Measurements from ENCODE around the gene HHIPL1.

The HHIPL1 gene

DNA sequence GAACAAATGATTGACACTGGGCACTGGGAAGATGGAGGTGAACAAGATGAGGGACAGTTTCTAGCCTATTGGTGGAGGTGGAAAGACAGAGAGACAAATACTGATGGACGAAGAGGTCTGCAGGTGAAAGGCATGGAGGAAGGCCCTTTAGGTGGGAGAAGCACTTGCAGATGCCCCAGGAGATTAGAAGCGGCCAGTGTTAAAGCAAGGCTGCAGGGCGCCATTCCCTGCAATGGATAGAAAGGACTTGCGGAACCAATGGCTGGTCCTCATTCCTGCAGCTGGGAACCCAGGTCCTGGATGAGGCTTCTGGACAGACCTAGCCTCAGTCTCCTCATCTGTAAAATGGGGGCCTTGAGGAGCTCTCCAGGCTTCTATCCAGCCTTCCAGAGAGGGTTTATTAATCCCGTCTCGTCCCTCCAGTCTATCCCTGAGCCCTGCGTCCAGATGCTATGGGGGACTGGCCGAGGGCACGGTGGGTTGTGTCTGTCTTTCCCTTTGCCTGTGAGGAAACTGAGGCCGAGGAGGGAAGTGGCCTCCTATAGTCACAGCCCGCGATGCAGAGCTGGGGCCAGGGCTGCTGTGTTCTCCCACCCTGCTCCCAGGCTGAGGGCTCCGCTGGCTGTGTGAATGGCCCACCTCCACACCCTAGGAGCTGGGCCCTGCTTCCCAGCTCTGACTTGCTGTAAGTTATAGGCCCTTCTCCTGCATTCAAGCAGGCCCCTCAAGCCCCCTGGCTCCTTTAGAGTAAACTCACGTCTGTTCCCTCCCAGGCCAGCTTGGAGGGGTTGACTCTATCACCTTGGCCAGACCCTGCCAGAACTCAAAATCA lies 72.1 kb downstream of the HHIPL1 start:
- Histone ChIP-seq H2AFZ (ENCODE audit: low read depth, low read length, severe bottlenecking) (no peak overlapping the region), H3F3A (ENCODE audit: insufficient read depth) (no peaks in the 10 kb centered on the region), H3K79me2 (ENCODE audit: insufficient read depth, low read length) (no peaks in the 10 kb centered on the region), H3K27ac (ENCODE audit: low read depth, low read length) (no peak overlapping the region), H3K36me3 (ENCODE audit: low read length) (no peaks in the 10 kb centered on the region), H3K4me2 (ENCODE audit: low read depth, low read length, poor library complexity, severe bottlenecking) (no peak overlapping the region), H3K9me2 (replicated peaks; ENCODE audit: insufficient read depth, low read length) (no peaks in the 10 kb centered on the region), H3K4me3 (ENCODE audit: insufficient read depth, low read length, poor library complexity, severe bottlenecking) (no peak overlapping the region), H4K20me1 (ENCODE audit: low read depth, low read length) (no peaks in the 10 kb centered on the region), H3K27me3 (ENCODE audit: low read length) (no peaks in the 10 kb centered on the region), H3K9ac (ENCODE audit: low read length) (no peak overlapping the region), H3K9me3 (ENCODE audit: insufficient read depth, low read length) (no peaks in the 10 kb centered on the region)
- TF ChIP-seq, protein P1, sequence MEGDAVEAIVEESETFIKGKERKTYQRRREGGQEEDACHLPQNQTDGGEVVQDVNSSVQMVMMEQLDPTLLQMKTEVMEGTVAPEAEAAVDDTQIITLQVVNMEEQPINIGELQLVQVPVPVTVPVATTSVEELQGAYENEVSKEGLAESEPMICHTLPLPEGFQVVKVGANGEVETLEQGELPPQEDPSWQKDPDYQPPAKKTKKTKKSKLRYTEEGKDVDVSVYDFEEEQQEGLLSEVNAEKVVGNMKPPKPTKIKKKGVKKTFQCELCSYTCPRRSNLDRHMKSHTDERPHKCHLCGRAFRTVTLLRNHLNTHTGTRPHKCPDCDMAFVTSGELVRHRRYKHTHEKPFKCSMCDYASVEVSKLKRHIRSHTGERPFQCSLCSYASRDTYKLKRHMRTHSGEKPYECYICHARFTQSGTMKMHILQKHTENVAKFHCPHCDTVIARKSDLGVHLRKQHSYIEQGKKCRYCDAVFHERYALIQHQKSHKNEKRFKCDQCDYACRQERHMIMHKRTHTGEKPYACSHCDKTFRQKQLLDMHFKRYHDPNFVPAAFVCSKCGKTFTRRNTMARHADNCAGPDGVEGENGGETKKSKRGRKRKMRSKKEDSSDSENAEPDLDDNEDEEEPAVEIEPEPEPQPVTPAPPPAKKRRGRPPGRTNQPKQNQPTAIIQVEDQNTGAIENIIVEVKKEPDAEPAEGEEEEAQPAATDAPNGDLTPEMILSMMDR (IDR thresholded peaks at IDR 0.05; ENCODE audit: insufficient read depth, low read length, poor library complexity, severe bottlenecking) = no peak
- TF ChIP-seq EZH2phosphoT487 (conservative IDR thresholded peaks at IDR 0.05; ENCODE audit: low read length) = no peak

DNA sequence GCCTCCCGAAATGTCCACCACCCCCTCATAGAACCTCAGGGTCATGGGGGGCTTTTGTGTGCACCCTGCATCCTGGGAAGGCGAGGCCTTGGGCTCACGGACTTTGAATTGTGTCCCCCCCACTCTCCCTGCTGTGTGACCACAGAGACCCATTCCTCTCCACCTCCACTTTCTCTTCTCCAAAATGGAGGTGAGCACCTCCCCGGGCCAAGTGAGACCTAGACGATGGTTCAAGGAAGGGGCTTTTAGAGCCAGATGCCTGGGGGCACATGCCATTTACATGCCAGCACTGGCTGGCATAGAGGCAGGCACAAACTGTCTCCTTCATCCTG lies 72.7 kb downstream of the HHIPL1 start:
- H3K36me3 ChIP-seq (ENCODE audit: low read length) = no peaks in the 10 kb centered on the region
- no peaks in the 10 kb centered on the region for H3K79me2 ChIP-seq (ENCODE audit: insufficient read depth, low read length)
- H3F3A ChIP-seq (ENCODE audit: insufficient read depth) = no peaks in the 10 kb centered on the region
- H3K4me2 ChIP-seq (ENCODE audit: low read depth, low read length, poor library complexity, severe bottlenecking) = no peak overlapping the region
- no peaks in the 10 kb centered on the region for H4K20me1 ChIP-seq (ENCODE audit: low read depth, low read length)
- H3K9me3 ChIP-seq (ENCODE audit: insufficient read depth, low read length) = no peaks in the 10 kb centered on the region
- H3K9ac ChIP-seq (ENCODE audit: low read length) = no peak overlapping the region
- H3K4me3 ChIP-seq (ENCODE audit: insufficient read depth, low read length, poor library complexity, severe bottlenecking) = no peak overlapping the region
- no peaks in the 10 kb centered on the region for H3K27me3 ChIP-seq (ENCODE audit: low read length)
- H2AFZ ChIP-seq (ENCODE audit: low read depth, low read length, severe bottlenecking) = no peak overlapping the region
- no peak overlapping the region for H3K27ac ChIP-seq (ENCODE audit: low read depth, low read length)
- TF ChIP-seq EZH2phosphoT487 (conservative IDR thresholded peaks at IDR 0.05; ENCODE audit: low read length) = no peak
- TF ChIP-seq, protein P1 (IDR thresholded peaks at IDR 0.05; ENCODE audit: insufficient read depth, low read length, poor library complexity, severe bottlenecking) = no peak
- H3K9me2 ChIP-seq (replicated peaks; ENCODE audit: insufficient read depth, low read length) = no peaks in the 10 kb centered on the region

DNA sequence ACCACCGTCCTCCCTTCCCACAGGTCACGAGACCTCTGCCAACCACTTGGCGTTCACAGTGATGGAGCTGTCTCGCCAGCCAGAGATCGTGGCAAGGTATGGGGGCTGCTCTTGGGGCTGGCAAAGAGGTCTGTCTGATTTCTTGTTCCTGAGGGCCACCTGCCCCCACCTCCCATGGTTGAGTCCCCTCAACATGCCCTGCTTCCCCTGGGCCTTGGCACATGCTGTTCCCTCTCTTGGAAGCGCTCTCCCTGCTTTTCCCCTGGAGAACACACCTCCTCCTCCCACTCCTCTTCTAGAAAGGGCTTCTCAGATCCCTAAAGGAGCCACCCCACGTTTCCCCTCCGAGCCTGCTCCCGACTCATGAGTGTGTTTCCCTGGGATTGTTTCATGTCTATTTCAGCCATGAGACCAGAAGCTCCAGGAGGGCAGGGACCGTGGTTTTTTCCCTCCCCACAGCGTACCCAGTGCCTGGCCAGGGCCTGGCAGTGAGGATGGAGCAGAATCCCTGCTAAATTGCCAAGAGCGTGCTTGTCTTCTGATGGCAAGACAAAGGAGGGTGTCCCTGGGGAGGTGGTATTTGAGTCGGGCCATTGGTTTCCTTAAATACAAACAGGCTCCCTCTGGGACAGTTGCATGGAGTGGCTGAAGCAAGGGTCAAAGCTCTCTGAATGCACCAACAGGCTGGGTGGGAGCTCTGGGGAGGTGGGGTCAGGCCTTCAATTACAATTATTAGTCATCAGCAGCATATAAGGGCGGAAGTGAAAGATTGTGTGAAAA lies 73.3 kb downstream of the HHIPL1 start:
- no peak for TF ChIP-seq EZH2phosphoT487 (conservative IDR thresholded peaks at IDR 0.05; ENCODE audit: low read length)
- TF ChIP-seq, protein P1 (IDR thresholded peaks at IDR 0.05; ENCODE audit: insufficient read depth, low read length, poor library complexity, severe bottlenecking) = no peak
- Histone ChIP-seq H3K79me2 (ENCODE audit: insufficient read depth, low read length) (no peaks in the 10 kb centered on the region), H3K9ac (ENCODE audit: low read length) (no peak overlapping the region), H3K4me3 (ENCODE audit: insufficient read depth, low read length, poor library complexity, severe bottlenecking) (no peak overlapping the region), H2AFZ (ENCODE audit: low read depth, low read length, severe bottlenecking) (no peak overlapping the region), H4K20me1 (ENCODE audit: low read depth, low read length) (no peaks in the 10 kb centered on the region), H3F3A (ENCODE audit: insufficient read depth) (no peaks in the 10 kb centered on the region), H3K9me3 (ENCODE audit: insufficient read depth, low read length) (no peaks in the 10 kb centered on the region), H3K27ac (ENCODE audit: low read depth, low read length) (no peak overlapping the region), H3K4me2 (ENCODE audit: low read depth, low read length, poor library complexity, severe bottlenecking) (no peak overlapping the region), H3K27me3 (ENCODE audit: low read length) (no peaks in the 10 kb centered on the region), H3K9me2 (replicated peaks; ENCODE audit: insufficient read depth, low read length) (no peaks in the 10 kb centered on the region), H3K36me3 (ENCODE audit: low read length) (no peaks in the 10 kb centered on the region)
